HepG2 (cell line): ENCODE measurements around the gene ST8SIA4.

Experiments used
- ATF4 ChIP-seq, 2 experiments: fragments of 450-650 bp in 1 of 2; sonication (generic) in 1 of 2; formaldehyde crosslinking; IDR thresholded peaks; 2 replicates each; pipeline versions ENCODE4 v1.5.0 to v1.8.0; 2020 to 2022; ENCODE audit warnings: mild to moderate bottlenecking in 1 of 2, missing genetic modification reagents in 1 of 2
- CTCF ChIP-seq: sonication (generic); formaldehyde crosslinking; IDR thresholded peaks from 2 replicates; pipeline ENCODE4 v1.5.0; 2020; ENCODE audit warnings: mild to moderate bottlenecking, missing genetic modification reagents, moderate library complexity
- MAFG ChIP-seq: sonication (generic); formaldehyde crosslinking; IDR thresholded peaks from 2 replicates; pipeline ENCODE4 v1.5.1; 2020; ENCODE audit warnings: mild to moderate bottlenecking, missing genetic modification reagents
- NFE2L2 ChIP-seq: fragments of 150-350 bp; IDR thresholded peaks from 2 replicates; pipeline ENCODE4 v1.6.1; 2014; ENCODE audit warnings: low read length
- POLR2A ChIP-seq, 2 experiments: IDR thresholded peaks; 2 replicates each; pipeline ENCODE4 v1.6.1; 2011; ENCODE audit warnings: low read depth in 2 of 2, low read length in 2 of 2, mild to moderate bottlenecking in 1 of 2, moderate library complexity in 1 of 2; ENCODE audit not compliant: insufficient read depth in 1 of 2
- SMARCC2 ChIP-seq: fragments of 450-650 bp; IDR thresholded peaks from 2 replicates; pipeline ENCODE4 v1.6.1; 2017; ENCODE audit warnings: antibody characterized with exemption, mild to moderate bottlenecking
- ZNF576 ChIP-seq: sonication (generic); formaldehyde crosslinking; IDR thresholded peaks from 2 replicates; pipeline ENCODE4 v1.4.0; 2020; ENCODE audit warnings: mild to moderate bottlenecking, missing genetic modification reagents
- ZSCAN21 ChIP-seq: sonication (generic); formaldehyde crosslinking; IDR thresholded peaks from 2 replicates; pipeline ENCODE4 v1.8.0; 2022; ENCODE audit warnings: mild to moderate bottlenecking, missing genetic modification reagents, moderate library complexity, borderline replicate concordance
- TF ChIP-seq, protein P1 (sequence below): sonication (generic); formaldehyde crosslinking; conservative IDR thresholded peaks from 2 replicates; pipeline ENCODE4 v1.4.0; 2020; ENCODE audit warnings: missing genetic modification reagents
- TF ChIP-seq, protein P2 (sequence below), 2 experiments: sonication (generic) in 1 of 2; formaldehyde crosslinking in 1 of 2; IDR thresholded peaks; 2 replicates each; pipeline versions ENCODE4 v1.5.1 to v1.6.1; 2011 to 2020; ENCODE audit warnings: borderline replicate concordance in 1 of 2, low read depth in 1 of 2, low read length in 1 of 2, mild to moderate bottlenecking in 1 of 2, missing genetic modification reagents in 1 of 2, moderate library complexity in 1 of 2
- TF ChIP-seq, protein P3 (sequence below): sonication (generic); formaldehyde crosslinking; IDR thresholded peaks from 2 replicates; pipeline ENCODE4 v1.8.0; 2022; ENCODE audit warnings: mild to moderate bottlenecking, missing genetic modification reagents
- TF ChIP-seq, protein P4 (sequence below): sonication (generic); formaldehyde crosslinking; conservative IDR thresholded peaks from 2 replicates; pipeline ENCODE4 v1.5.0; 2020; ENCODE audit warnings: missing genetic modification reagents

GRCh38 chr5:100855937-100856430 is 47.1 kb downstream of the ST8SIA4 start:
- TF ChIP-seq POLR2A (IDR thresholded peaks at IDR 0.05; ENCODE audit: insufficient read depth in 1 of 2, low read depth in 2 of 2, low read length in 2 of 2): no peak
- TF ChIP-seq, protein P1, sequence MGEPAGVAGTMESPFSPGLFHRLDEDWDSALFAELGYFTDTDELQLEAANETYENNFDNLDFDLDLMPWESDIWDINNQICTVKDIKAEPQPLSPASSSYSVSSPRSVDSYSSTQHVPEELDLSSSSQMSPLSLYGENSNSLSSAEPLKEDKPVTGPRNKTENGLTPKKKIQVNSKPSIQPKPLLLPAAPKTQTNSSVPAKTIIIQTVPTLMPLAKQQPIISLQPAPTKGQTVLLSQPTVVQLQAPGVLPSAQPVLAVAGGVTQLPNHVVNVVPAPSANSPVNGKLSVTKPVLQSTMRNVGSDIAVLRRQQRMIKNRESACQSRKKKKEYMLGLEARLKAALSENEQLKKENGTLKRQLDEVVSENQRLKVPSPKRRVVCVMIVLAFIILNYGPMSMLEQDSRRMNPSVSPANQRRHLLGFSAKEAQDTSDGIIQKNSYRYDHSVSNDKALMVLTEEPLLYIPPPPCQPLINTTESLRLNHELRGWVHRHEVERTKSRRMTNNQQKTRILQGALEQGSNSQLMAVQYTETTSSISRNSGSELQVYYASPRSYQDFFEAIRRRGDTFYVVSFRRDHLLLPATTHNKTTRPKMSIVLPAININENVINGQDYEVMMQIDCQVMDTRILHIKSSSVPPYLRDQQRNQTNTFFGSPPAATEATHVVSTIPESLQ (CRISPR knock-in tag): no peak
- no peak for TF ChIP-seq ZNF576 (CRISPR knock-in tag)
- TF ChIP-seq, protein P2, sequence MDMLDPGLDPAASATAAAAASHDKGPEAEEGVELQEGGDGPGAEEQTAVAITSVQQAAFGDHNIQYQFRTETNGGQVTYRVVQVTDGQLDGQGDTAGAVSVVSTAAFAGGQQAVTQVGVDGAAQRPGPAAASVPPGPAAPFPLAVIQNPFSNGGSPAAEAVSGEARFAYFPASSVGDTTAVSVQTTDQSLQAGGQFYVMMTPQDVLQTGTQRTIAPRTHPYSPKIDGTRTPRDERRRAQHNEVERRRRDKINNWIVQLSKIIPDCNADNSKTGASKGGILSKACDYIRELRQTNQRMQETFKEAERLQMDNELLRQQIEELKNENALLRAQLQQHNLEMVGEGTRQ (IDR thresholded peaks at IDR 0.05; ENCODE audit: low read depth, low read length): no peak
- TF ChIP-seq, protein P2 (CRISPR knock-in tag; IDR thresholded peaks at IDR 0.05; ENCODE audit: borderline replicate concordance): no peak
- TF ChIP-seq SMARCC2: no peak
- TF ChIP-seq, protein P3, sequence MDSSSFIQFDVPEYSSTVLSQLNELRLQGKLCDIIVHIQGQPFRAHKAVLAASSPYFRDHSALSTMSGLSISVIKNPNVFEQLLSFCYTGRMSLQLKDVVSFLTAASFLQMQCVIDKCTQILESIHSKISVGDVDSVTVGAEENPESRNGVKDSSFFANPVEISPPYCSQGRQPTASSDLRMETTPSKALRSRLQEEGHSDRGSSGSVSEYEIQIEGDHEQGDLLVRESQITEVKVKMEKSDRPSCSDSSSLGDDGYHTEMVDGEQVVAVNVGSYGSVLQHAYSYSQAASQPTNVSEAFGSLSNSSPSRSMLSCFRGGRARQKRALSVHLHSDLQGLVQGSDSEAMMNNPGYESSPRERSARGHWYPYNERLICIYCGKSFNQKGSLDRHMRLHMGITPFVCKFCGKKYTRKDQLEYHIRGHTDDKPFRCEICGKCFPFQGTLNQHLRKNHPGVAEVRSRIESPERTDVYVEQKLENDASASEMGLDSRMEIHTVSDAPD (CRISPR knock-in tag): no peak
- TF ChIP-seq, protein P4, sequence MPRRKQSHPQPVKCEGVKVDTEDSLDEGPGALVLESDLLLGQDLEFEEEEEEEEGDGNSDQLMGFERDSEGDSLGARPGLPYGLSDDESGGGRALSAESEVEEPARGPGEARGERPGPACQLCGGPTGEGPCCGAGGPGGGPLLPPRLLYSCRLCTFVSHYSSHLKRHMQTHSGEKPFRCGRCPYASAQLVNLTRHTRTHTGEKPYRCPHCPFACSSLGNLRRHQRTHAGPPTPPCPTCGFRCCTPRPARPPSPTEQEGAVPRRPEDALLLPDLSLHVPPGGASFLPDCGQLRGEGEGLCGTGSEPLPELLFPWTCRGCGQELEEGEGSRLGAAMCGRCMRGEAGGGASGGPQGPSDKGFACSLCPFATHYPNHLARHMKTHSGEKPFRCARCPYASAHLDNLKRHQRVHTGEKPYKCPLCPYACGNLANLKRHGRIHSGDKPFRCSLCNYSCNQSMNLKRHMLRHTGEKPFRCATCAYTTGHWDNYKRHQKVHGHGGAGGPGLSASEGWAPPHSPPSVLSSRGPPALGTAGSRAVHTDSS (CRISPR knock-in tag): no peak
- TF ChIP-seq NFE2L2: no peak
- no peak for TF ChIP-seq ZSCAN21 (CRISPR knock-in tag)
- no peak for TF ChIP-seq CTCF (CRISPR knock-in tag)
- no peak for TF ChIP-seq ATF4 (CRISPR knock-in tag; IDR thresholded peaks at IDR 0.05)
- no peak for TF ChIP-seq MAFG (CRISPR knock-in tag)
